HG03103 (cell line): ENCODE results near the gene LGALS3.
A peak's percentile ranks its signal among the peaks of the same experiment; 100 is the strongest.

Source experiments
- ATAC-seq: cut with Tn5 transposase; IDR thresholded peaks from one replicate; pipeline ENCODE4 v1.9.1; 2021; ENCODE audit warnings: low read depth; ENCODE audit not compliant: unreplicated experiment

The LGALS3 gene

DNA sequence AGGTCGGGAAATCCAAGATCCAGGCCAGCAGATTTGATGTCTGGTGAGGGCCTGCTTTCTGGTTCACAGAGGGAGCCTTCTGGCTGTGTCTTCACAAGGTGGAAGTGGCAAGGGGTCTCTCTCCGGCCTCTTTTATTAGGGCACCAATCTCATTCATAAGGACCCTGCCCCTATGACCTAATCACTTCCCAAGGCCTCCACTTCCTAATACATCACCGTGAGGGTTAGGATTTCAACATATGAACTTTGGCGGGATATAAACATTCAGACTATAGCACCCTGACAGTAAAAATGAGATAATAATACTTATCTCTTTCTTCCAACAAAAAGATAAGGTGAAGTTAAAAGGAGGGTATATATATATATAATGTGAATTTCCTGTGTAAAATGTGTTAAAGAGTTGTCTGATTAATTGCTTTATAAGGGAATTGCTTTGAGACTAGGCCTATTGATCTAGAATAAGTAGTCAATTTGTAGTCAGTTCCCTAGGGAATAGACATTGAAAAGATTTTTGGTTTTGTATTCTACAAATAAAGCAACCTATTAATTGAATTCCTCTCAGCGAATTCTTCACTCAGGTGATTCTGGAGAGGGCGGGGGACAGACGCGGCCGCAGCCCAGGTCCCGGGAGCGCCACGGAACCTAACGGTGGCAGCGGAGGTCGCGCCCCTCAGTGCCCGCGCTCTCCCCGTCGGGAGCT is 516 bp upstream of the LGALS3 start:
- no peak for ATAC-seq

DNA sequence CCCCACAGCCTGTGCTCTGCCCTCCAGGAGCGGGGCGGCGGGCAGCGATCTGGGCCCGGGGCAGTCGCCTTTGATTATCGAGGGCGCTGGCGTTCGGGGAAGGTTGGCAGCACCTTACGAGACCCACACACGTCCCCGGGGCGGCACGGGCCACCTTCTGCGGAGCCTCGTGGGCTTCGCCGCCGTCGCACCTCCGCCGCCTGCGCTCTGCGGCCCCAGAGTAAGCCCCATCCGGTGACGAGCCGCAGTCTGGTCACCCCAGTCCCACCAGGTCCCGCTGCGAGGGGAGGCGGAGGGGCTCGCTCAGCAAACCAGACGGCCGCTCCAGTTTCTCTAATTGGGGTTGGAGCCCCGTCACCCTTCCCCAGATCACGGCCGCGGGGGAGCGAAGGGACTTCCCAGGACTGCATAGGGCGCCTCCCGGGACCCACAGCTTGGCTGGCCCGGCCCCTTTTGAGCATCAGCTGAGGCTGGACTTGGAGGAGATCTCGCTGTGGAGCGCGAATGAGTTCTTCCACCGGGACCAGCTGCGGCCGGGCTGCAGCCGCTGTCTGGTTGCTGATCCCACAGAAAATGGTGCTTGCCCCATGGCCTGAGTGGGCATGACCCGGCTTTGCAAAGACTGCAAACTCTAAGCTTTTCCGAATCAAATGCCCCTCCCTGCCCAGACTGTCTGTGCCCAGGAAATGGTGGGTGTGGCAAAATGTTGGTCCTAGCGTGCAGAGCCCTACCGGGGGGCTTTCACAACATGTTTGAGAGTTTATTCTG is 560 bp downstream of the LGALS3 start:
- peak; percentile 54 for ATAC-seq

DNA sequence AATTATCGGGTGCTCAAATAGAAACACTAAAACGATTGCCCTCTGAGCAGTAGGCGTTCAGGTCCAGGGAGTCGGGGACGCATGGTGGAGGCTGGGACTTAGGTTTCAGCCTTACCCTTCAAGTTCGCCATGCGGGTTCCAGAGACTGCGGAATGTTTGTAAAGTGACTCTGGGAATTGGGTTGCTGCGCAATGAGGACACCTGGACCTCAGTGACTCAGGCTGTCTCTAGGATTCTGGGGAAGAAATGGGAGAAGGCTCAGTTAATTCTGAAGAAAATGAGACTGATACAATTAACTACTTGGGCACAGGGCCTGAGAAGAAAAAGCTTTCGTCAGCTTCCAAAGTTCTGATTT is 1.1 kb downstream of the LGALS3 start:
- ATAC-seq, result no peak

DNA sequence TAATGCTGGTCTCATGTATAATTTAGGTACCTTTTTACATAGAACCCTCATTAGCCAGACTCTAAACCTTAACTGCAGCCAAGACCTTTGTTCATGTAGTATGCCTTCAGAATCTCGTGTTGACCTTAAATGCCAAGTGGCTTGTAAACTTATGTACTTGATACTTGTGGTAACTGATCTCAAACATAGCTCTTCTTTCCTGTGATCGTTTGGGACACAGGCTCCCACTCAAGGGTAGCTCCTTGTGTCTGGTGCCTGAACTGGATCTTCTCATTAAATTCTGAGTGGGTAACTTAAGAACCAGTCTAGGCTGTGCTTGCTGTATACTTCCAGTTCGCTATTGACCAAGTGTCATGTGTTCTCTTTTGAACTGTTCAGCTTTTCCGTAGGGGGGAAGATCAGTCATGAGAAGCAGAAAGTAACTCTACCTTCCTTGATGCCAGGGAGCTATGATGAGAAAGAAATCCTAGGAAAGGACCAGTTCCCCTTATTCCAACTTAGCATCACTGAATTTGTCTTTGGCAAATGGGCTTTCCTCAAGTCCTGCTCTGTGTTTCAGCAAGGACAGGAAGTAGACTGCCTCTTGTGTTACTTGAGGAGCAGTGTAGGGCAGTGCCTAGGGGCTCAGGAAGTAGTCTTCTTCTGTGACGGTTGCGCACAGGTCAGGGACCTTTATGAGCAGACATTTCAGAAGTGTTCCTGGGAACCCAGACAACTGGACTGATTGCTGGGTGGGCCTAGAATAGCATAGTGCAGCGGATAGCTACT is 2.5 kb downstream of the LGALS3 start:
- ATAC-seq, result no peak

DNA sequence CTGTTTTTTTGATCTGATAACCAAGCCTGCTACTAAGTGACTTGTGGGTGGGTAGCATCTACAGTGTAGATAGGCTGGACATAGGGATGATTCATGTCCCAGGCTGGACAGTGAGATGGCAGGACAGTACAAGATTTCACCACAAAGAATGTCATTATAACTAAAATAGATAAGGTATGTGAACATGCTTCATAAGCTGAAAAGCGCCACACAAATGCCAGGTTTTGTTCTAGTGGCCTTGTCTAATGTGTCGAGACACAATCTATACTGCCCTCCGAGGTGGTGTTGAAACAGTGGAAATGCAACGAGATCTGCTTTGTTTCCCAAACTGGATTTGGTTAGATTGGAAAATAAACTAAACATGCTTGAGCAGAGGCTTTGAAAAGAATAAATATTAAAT is 4.4 kb downstream of the LGALS3 start:
- no peak for ATAC-seq

DNA sequence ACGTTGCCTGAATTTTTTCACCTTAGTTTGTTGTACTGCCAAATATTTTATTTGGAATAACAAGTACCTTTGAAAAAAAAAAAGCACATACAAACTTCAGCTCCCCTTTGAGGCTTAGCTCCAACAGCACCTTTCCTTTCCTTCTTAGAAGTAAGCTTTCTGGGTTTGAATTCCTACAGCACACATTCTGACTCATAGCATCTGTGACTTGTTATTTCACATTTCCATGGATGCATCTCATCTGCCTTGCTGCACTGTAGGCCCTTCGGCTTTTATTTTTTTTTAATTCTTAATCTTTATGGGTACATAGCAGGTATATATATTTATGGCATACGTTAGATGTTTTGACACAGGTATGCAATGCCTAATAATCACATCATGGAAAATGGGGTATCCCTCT is 7.2 kb downstream of the LGALS3 start:
- no peak for ATAC-seq

DNA sequence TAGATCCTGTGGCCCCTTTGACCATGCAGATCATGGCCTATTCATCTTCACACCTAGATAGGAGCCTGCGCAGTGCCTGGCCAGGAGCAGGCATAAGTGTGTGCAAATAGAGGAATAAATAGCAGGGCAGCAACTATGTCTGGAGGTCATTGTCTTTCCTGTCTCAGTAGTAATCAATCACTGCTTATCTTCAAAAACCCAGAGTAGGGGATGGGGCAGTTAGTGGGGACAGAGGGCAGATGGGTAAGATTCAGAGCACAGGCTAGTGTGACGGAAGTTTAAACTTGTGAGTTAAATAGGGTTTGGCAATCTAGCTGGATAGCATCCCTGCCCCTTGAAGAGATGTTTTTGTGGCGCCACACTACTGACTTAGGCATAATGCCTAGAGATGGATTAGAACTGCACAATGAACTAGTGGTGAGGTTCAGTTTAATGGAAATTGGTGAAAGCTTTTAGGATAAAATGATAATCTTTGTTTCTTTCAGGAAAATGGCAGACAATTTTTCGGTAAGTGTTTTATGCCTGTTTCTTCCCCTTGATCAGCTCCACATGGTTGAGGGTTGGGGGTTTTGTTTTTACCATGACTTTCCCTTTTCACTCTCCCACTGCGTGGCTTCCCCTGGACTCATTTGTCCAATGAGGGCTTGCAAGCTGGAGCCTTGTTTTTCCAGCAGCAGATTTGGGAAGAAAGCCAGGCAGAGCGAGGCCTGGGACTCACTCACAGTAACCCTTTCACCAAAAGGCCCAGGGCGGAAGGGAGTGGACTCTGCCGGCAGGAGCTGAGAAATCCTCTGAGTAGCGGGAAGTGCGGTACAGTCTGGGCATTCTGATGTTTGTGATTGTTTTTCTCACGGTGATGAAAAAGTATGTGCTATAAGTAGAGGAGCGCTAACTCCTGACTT is 8.1 kb downstream of the LGALS3 start:
- no peak for ATAC-seq

DNA sequence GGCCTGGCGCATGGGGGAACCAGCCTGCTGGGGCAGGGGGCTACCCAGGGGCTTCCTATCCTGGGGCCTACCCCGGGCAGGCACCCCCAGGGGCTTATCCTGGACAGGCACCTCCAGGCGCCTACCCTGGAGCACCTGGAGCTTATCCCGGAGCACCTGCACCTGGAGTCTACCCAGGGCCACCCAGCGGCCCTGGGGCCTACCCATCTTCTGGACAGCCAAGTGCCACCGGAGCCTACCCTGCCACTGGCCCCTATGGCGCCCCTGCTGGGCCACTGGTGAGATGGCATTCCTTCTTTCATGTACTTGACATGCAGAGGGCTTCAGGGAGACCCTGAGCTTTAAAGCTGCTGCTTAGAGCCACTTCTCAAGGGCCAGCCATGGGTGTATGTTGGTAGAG is 9.0 kb downstream of the LGALS3 start:
- ATAC-seq, result no peak

DNA sequence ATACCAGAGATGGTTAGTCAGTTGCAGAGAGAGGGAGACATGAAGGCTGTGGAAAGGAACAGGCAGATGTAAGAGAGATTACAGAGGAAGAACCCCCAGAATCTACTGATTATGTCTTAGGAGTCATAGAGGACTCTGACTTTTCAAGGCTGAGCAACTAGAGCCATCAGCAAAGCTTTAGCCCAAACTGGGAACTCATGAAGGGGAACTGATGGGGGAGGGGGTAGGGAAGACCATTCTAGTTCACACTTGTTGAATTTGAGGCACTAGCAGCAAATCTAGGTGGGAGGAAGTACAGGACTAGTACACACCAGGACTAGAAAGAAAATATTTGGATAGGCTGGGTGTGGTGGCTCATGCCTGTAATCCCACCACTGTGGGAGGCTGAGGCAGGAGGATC is 10.1 kb downstream of the LGALS3 start:
- no peak for ATAC-seq

DNA sequence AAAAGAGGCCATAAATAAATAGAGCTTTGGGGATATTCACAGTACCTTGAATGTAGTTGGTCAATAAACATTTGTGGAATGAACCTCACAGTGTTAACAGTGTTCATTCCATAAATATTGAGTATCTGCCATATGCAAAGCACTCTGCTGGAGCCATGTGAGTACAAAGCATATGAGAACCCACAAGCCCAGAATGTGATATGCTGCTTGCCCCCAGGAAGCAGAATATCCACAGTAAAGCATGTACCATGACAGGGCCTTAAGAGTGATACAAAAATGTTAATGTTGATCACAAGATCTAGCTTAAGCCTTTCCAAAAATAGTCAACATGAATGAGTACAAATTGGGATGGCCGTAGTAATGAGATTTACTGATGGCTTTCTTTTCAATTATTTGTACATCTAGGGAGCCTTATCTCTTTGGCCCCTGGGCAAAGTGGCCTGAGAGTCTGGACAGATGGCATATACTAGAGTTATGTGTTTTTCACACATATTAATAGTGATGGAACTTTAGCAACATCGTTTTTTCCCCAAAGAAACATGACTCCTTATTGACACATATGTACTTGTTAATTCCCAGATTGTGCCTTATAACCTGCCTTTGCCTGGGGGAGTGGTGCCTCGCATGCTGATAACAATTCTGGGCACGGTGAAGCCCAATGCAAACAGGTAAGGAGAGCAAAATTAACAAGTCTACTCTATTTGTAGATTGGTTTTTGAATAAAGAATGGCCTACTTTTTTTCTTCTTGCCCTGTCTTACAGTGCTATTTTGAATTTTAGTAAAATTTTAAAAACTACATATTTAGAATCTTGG is 10.9 kb downstream of the LGALS3 start:
- ATAC-seq, result no peak

DNA sequence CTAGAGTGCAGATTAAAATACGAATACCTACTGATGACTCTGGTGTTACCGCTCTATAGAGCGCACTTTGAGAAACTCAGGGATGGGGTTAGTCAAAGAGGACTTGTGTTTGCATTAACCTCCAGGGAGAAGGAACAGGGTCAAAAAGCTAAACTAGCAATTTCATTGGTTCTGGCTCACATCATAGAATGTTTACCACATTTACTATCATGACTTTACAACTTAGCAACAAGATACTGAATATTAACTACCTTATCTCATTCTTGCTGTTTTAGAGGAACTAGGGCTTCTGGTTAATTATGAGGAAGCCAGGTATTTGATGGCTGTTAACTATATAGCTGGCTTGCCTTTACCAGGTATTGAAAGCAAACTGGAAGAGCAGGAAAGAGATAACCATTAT is 12.8 kb downstream of the LGALS3 start:
- no peak for ATAC-seq

DNA sequence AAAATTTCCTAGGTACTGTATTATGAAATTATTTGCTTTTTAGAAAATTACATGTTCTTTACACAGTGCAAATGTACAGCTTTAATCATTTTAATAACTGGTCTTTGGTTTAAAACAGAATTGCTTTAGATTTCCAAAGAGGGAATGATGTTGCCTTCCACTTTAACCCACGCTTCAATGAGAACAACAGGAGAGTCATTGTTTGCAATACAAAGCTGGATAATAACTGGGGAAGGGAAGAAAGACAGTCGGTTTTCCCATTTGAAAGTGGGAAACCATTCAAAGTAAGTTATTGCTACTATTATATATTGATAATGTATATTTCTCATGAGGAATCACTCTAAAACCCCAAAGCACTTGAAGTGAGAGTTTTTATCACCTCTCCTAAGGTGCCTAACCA is 13.4 kb downstream of the LGALS3 start:
- no peak for ATAC-seq

DNA sequence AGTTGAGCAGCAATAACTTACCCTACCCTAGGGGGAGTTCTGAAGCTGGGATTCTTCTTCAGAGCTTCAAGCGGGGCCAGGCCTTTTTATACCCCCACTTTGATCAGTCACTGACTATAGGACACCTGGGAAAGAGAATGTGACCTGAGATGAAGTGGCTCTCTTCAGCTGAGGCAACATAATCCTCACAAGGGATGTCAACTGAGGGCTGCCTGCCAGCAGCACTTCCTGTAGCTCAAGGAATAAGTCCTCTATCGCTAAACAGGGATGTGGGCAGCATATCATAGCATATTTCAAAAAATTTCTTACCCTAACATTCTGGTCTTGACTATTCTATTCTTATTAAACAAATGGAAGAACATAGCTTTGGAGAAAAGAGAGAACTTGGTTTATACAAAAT is 17.4 kb downstream of the LGALS3 start:
- ATAC-seq, result no peak

DNA sequence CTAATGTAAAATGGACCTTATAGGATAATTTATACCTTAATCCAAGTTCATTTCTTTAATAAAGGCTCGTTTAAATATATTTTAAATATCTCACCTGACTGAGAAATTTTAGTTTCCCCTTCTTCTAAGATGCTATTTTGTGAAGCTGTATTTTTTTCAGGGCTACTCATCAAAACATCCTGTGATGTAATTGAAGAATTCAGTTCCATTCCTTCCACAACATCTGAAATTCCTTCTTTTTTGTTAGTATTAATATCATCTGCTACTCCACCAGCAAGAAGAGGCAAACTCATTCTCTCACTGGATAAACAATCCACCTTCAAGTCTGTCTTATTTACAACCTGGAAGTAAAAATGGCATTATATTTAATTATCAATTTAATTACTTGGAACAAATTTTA is 22.5 kb downstream of the LGALS3 start:
- ATAC-seq, result no peak

DNA sequence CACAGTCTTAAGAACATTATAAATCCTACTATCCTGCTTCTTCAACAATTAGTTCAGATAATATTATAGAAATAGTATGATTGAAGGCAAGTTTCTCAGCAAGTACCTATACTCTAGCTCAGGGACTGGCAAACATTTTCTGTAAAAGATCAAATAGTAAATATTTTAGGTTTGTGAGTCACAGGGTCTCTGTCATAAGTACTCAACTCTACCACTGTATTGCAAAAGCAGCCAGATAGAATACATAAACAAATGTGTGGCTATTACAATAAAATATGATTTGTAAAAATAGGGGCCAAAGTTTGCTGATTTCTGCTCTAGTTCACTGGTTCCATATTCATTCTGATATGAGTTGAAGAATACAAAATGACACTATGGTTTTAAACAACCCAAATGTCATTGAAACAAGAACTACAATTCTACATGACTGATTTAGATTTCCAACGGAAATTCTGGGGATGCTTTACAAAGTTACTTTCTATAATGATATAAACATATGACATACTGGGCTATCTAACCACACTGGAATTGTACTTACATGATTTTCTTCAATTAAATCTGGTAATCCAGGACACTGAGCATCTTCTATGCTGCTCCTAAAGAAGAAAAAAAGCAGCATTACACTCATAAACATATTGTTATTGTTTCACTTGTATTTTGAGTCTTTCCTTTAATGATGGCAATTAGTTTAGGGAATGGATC is 23.2 kb downstream of the LGALS3 start:
- ATAC-seq, result no peak

DNA sequence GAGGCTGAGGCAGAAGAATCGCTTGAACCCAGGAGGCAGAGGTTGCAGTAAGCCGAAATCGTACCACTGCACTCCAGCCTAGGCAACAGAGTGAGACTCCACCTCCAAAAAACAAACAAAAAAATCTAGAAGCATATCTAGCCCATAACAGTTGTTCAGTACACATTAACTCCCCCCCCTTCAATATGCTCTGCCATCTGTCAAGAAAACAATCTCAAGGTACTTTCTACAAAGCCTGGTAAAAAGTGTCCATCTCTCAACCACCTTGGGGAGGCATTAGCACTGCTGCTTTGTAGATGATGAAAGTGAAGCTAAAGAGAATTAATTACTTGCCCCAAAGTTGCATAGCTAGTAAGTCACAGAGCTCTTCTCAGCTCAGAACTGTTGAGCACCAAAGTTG is 24.9 kb downstream of the LGALS3 start:
- ATAC-seq, result no peak

DNA sequence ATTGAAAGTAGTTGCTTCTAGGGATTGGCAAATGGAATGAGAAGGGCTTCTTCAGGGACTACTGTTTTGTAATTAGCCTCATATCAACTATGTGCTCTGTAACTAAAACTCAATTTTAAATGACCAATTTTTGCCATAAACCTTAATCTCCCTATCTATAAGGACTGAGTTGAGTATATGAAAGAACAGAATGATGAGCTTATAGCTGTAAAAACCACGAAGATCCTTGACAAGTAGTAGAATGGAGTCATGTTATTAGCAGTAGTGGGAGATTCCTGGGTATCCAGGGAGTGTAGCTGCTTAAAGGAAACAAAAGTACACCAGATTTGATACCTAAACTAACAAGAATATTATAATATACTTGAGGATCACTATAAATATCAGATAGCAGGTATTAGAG is 28.0 kb downstream of the LGALS3 start:
- no peak for ATAC-seq

DNA sequence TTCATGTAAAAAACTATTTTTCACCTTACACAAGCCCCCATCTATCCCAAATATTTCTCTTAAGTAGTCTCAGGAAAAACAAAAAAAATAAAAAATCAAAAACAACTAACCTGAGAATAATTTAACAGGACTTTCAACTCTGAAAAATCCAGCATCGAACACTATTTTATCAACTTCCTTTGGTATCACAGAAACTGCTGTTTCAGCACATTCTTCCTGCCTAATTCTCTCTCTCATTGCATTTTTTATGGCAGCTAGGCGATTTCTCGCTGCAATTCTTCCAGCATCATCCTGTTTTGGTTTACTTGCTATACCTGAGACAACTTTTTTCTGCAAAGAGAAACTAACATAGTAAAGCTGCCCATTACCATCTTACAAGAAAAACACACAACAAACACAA is 29.4 kb downstream of the LGALS3 start:
- no peak for ATAC-seq

DNA sequence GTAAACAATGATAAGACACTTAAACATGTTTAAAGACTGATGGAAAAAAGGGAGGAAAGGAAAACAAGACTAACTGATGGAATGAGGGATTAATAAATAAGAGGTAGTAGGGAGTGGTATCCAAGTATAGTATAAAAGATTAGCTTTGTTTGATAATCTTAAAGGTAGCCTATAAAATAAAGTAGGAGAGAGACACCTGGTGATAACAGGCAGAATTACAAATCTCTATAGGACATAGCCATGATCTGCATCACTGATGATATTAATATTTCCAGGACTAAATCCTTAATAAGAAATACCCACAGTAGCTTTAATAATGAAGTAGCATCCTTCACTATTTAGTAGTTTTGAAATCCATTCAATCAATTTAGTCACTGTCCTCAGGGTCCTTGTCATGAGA is 31.9 kb downstream of the LGALS3 start:
- ATAC-seq, result no peak
